ENCODE data around the gene GNB1L.

DNA sequence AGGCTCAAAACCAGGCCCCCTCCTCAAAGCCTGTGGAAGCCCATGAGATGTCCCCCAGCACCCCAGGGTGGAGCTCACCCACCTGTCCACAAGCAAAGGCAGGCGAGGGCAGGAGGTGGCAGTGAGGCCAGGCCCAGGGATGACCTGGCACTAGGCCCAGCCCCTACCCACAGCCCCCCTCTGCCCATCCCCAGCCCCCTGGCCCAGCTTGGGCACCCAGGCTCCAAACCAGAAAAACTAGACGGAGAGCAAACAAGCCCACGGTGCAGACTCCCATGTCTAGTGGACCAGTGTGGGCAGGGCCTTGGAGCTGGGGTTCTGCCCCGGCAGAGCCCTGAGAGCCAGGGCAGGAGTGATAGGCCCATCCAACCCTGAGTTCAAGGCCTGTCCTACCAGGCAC is 111.0 kb downstream of the GNB1L start:
- TF ChIP-seq POLR2A (IDR thresholded peaks at IDR 0.05; ENCODE audit: low read depth): no peak
- TF ChIP-seq, protein P1, sequence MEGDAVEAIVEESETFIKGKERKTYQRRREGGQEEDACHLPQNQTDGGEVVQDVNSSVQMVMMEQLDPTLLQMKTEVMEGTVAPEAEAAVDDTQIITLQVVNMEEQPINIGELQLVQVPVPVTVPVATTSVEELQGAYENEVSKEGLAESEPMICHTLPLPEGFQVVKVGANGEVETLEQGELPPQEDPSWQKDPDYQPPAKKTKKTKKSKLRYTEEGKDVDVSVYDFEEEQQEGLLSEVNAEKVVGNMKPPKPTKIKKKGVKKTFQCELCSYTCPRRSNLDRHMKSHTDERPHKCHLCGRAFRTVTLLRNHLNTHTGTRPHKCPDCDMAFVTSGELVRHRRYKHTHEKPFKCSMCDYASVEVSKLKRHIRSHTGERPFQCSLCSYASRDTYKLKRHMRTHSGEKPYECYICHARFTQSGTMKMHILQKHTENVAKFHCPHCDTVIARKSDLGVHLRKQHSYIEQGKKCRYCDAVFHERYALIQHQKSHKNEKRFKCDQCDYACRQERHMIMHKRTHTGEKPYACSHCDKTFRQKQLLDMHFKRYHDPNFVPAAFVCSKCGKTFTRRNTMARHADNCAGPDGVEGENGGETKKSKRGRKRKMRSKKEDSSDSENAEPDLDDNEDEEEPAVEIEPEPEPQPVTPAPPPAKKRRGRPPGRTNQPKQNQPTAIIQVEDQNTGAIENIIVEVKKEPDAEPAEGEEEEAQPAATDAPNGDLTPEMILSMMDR (IDR thresholded peaks at IDR 0.05): no peak
- TF ChIP-seq EP300 (IDR thresholded peaks at IDR 0.05): no peak

Measured in esophagus muscularis mucosa (tissue), 4 donors.